Fibroblast of villous mesenchyme (primary cell): Measurements from ENCODE around the gene RALA. TPM values are rescaled to one million over a fixed set of nuclear protein-coding genes. Genes with fewer than 3 reads are reported as not detected.

Experiments used
- DNase-seq: peaks from one replicate; pipeline ENCODE4 v3.0.0-alpha.2; 2010; ENCODE audit warnings: low read depth
- H3K4me3 ChIP-seq: 2 replicates; pipeline ENCODE4 v1.5.1; 2011; ENCODE audit warnings: low read depth, mild to moderate bottlenecking, low read length
- CTCF ChIP-seq: IDR thresholded peaks from 2 replicates; pipeline ENCODE4 v1.5.1; 2012; ENCODE audit warnings: low read depth, mild to moderate bottlenecking, low read length; ENCODE audit not compliant: insufficient read depth
- total RNA-seq: library from RNA; depleted of rRNA; stranded (reverse); fragments of >200 nt; gene quantifications from 2 replicates; pipeline ENCODE4 v1.2.3, GENCODE V29; 2012

RALA gene
- total RNA-seq, 1 donor, result 20.3 TPM

- H3K4me3 ChIP-seq, result peak overlapping the region; percentile 33
- peak; percentile 51 for DNase-seq
- TF ChIP-seq CTCF, result peak; percentile 19
These were observed 14.0 kb upstream of the RALA start for GRCh38 chr7:39609113-39609934.

GRCh38 chr7:39609935-39610263 lies 13.5 kb upstream of the RALA start:
- no peak for DNase-seq
- peak overlapping the region; percentile 33 for H3K4me3 ChIP-seq

GRCh38 chr7:39613577-39613976 lies 9.8 kb upstream of the RALA start:
- TF ChIP-seq CTCF, result no peak
- H3K4me3 ChIP-seq, result no peak overlapping the region
- DNase-seq, result no peak

More at GRCh38 chr7:39609935-39610263, 13.5 kb upstream of the RALA start:
- no peak for TF ChIP-seq CTCF

- TF ChIP-seq CTCF, result no peak
- no peak overlapping the region for H3K4me3 ChIP-seq
- no peak for DNase-seq
These were observed 9.1 kb upstream of the RALA start for GRCh38 chr7:39614299-39614698.

GRCh38 chr7:39615350-39615975 lies 7.9 kb upstream of the RALA start:
- no peak for TF ChIP-seq CTCF
- DNase-seq, result no peak
- no peak overlapping the region for H3K4me3 ChIP-seq

- no peak for TF ChIP-seq CTCF
- H3K4me3 ChIP-seq, result no peak overlapping the region
- no peak for DNase-seq
These were observed 7.2 kb upstream of the RALA start for GRCh38 chr7:39616138-39616537.
